RWPE1 (cell line): ENCODE measurements around the gene HJV.
"Not testable (repeated sequence)": the region's sequence is repeated elsewhere in the genome, so short reads cannot be mapped to it uniquely, and the experiment has no call there.

ENCODE experiments used
- CTCF ChIA-PET: fragments of 350-600 bp; sonication (Branson Sonifier 250); formaldehyde crosslinking; extraction: SDS; loops from one replicate; lab custom pipeline; 2021; lab: Yijun Ruan, JAX
- POLR2A ChIA-PET: fragments of 400-600 bp; formaldehyde crosslinking; extraction: SDS; loops from one replicate; lab custom pipeline; 2020; ENCODE audit warnings: antibody characterized with exemption; ENCODE audit not compliant: low non-redundant PET; lab: Yijun Ruan, JAX
- DNase-seq: peaks from one replicate; pipeline ENCODE4 v3.0.0; 2012; ENCODE audit warnings: low spot score
- H3K27ac ChIP-seq: fragments of 450-650 bp; 2 replicates; pipeline ENCODE4 v1.5.1; 2017
- CTCF ChIP-seq: fragments of 450-650 bp; conservative IDR thresholded peaks from 2 replicates; pipeline ENCODE4 v1.5.1; 2017; ENCODE audit warnings: low read depth, mild to moderate bottlenecking

Gene HJV

GRCh38 chr1:146031476-146031875, 9.9 kb upstream of the HJV start:
- ChIA-PET CTCF (no interaction called here), POLR2A (no interaction called here)
- H3K27ac ChIP-seq: no peak overlapping the region
- no peak for DNase-seq
- TF ChIP-seq CTCF: no peak

- no peak for DNase-seq
- H3K27ac ChIP-seq: no peak overlapping the region
- POLR2A ChIA-PET: interaction anchor here (0.7 kb wide), 1 partner anchor 108 kb away, joined by 5 read pairs; no protein-coding TSS in a partner anchor
- CTCF ChIA-PET: interaction anchor here (0.6 kb wide), 1 partner anchor 13 kb away, joined by 3 read pairs; no protein-coding TSS in a partner anchor
- TF ChIP-seq CTCF: no peak
Observed at GRCh38 chr1:146029117-146029516, 7.6 kb upstream of the HJV start.

GRCh38 chr1:146026650-146027049, 5.1 kb upstream of the HJV start:
- DNase-seq, H3K27ac ChIP-seq, POLR2A ChIA-PET: not testable (repeated sequence)
- CTCF ChIA-PET: interaction anchor here (0.6 to 1.5 kb wide), 2 partner anchors 69 to 271 kb away, joined by 3 to 4 read pairs; partner anchors contain the start of gene LIX1L

- DNase-seq, H3K27ac ChIP-seq, POLR2A ChIA-PET: not testable (repeated sequence)
- CTCF ChIA-PET: interaction anchor here (1.5 to 1.7 kb wide), 2 partner anchors 49 to 68 kb away, joined by 3 to 4 read pairs; partner anchors contain the start of gene LIX1L
Observed at GRCh38 chr1:146025787-146026495, 4.4 kb upstream of the HJV start.

GRCh38 chr1:146022403-146023127, 1.0 kb upstream of the HJV start:
- DNase-seq: no peak
- CTCF ChIA-PET: interaction anchor here (0.6 to 1.7 kb wide), 3 partner anchors 15 to 177 kb away, joined by 3 to 6 read pairs (median 4); partner anchors contain the start of gene NUDT17
- no peak overlapping the region for H3K27ac ChIP-seq
- POLR2A ChIA-PET: interaction anchor here (0.5 kb wide), 1 partner anchor 15 kb away, joined by 3 read pairs; no protein-coding TSS in a partner anchor
- TF ChIP-seq CTCF: no peak

- TF ChIP-seq CTCF: no peak
- POLR2A ChIA-PET: no interaction called here
- CTCF ChIA-PET: interaction anchor here (0.6 to 1.7 kb wide), 2 partner anchors 83 to 176 kb away, joined by 3 to 6 read pairs; partner anchors contain the start of gene NUDT17
- no peak for DNase-seq
- H3K27ac ChIP-seq: no peak overlapping the region
Observed at GRCh38 chr1:146021050-146021445, 487 bp downstream of the HJV start.
